GM12878 (cell line): Measurements from ENCODE around the gene ASPHD1. TPM values are rescaled to one million over a fixed set of nuclear protein-coding genes. Genes with fewer than 3 reads are reported as not detected.
A peak's percentile ranks its signal among the peaks of the same experiment; 100 is the strongest.

Experiments used
- CHD2 ChIP-seq: IDR thresholded peaks from 2 replicates; pipeline ENCODE4 v1.6.1; 2011; ENCODE audit warnings: low read depth, low read length, improper control_type of control experiment, borderline replicate concordance
- CREB1 ChIP-seq: IDR thresholded peaks from 2 replicates; pipeline ENCODE4 v1.6.1; 2012; ENCODE audit warnings: low read depth, mild to moderate bottlenecking, inconsistent platforms
- FOXK2 ChIP-seq: fragments of 450-650 bp; IDR thresholded peaks from 2 replicates; pipeline ENCODE4 v1.6.1; 2017; ENCODE audit warnings: mild to moderate bottlenecking, moderate library complexity
- JUNB ChIP-seq: IDR thresholded peaks from 2 replicates; pipeline ENCODE4 v1.6.1; 2016; ENCODE audit warnings: antibody characterized with exemption, mild to moderate bottlenecking
- KLF5 ChIP-seq: fragments of 450-650 bp; IDR thresholded peaks from 2 replicates; pipeline ENCODE4 v1.6.1; 2014; ENCODE audit warnings: mild to moderate bottlenecking; ENCODE audit not compliant: partially characterized antibody
- NR2C1 ChIP-seq: fragments of 450-650 bp; IDR thresholded peaks from 2 replicates; pipeline ENCODE4 v1.6.1; 2017; ENCODE audit warnings: antibody characterized with exemption, mild to moderate bottlenecking, moderate library complexity
- NR2C2 ChIP-seq: IDR thresholded peaks from 2 replicates; pipeline ENCODE4 v1.6.1; 2011; ENCODE audit warnings: borderline replicate concordance, low read depth; ENCODE audit not compliant: control insufficient read depth, insufficient read length
- NR2F1 ChIP-seq: fragments of 450-650 bp; conservative IDR thresholded peaks from 2 replicates; pipeline ENCODE4 v1.6.1; 2017; ENCODE audit warnings: mild to moderate bottlenecking
- PAX5 ChIP-seq: IDR thresholded peaks from 2 replicates; pipeline ENCODE4 v1.6.1; 2011; ENCODE audit warnings: low read depth, low read length, borderline replicate concordance
- POLR2AphosphoS2 ChIP-seq: IDR thresholded peaks from 2 replicates; pipeline ENCODE4 v1.6.1; 2011; ENCODE audit warnings: low read depth, mild to moderate bottlenecking, low read length, improper control_type of control experiment, moderate library complexity
- RELA ChIP-seq: fragments of 450-650 bp; IDR thresholded peaks from 2 replicates; pipeline ENCODE4 v1.8.0; 2014; ENCODE audit warnings: borderline replicate concordance; ENCODE audit not compliant: partially characterized antibody
- RUNX3 ChIP-seq: IDR thresholded peaks from 2 replicates; pipeline ENCODE4 v1.6.1; 2012; ENCODE audit warnings: low read length, inconsistent platforms
- SMAD5 ChIP-seq: IDR thresholded peaks from 2 replicates; pipeline ENCODE4 v1.6.1; 2016; ENCODE audit warnings: antibody characterized with exemption, low read depth
- TAF1 ChIP-seq: IDR thresholded peaks from 2 replicates; pipeline ENCODE4 v1.6.1; 2011; ENCODE audit warnings: mild to moderate bottlenecking, low read depth, low read length, borderline replicate concordance
- TCF12 ChIP-seq: IDR thresholded peaks from 2 replicates; pipeline ENCODE4 v1.6.1; 2011; ENCODE audit warnings: low read depth, mild to moderate bottlenecking, low read length
- ZZZ3 ChIP-seq: IDR thresholded peaks from 2 replicates; pipeline ENCODE4 v1.6.1; 2011; ENCODE audit warnings: low read depth; ENCODE audit not compliant: control insufficient read depth, insufficient read length
- polyA plus RNA-seq, 11 experiments: library from polyadenylated mRNA; depleted of rRNA in 4 of 11; unstranded in 6 of 11; stranded (reverse) in 5 of 11; fragments of >200 nt; fragmentation: Nextera tagmentation in 4 of 11; fragmentation: Illumina TruSeq in 1 of 11; extraction: Ambion mirVana in 4 of 11; extraction: Trizol in 1 of 11; gene quantifications; 1 replicate in 1 of 11; 2 replicates in 10 of 11; pipeline versions ENCODE4 v1.2.1 to v1.2.3, GENCODE V29; 2011 to 2016; ENCODE audit warnings: inconsistent platforms in 2 of 11, missing spikeins in 2 of 11, low read depth in 1 of 11
- total RNA-seq, 4 experiments: library from RNA; depleted of rRNA in 3 of 4; stranded (reverse); fragments of >200 nt in 3 of 4; fragmentation: Illumina TruSeq in 1 of 4; extraction: Trizol in 1 of 4; gene quantifications; 2 replicates each; pipeline versions ENCODE4 v1.2.1 to v1.2.3, GENCODE V29; 2013 to 2021
- TF ChIP-seq, protein P1 (sequence below): IDR thresholded peaks from 2 replicates; pipeline ENCODE4 v1.6.1; 2011; ENCODE audit warnings: borderline replicate concordance, low read depth, mild to moderate bottlenecking, moderate library complexity, low read length; ENCODE audit not compliant: insufficient read depth, poor library complexity, severe bottlenecking
- TF ChIP-seq, protein P2 (sequence below): fragments of 450-650 bp; IDR thresholded peaks from 2 replicates; pipeline ENCODE4 v1.6.1; 2017; ENCODE audit warnings: mild to moderate bottlenecking
- TF ChIP-seq, protein P3 (sequence below): fragments of 450-650 bp; IDR thresholded peaks from 2 replicates; pipeline ENCODE4 v1.6.1; 2017; ENCODE audit warnings: mild to moderate bottlenecking, moderate library complexity
- TF ChIP-seq, protein P4 (sequence below): fragments of 450-650 bp; IDR thresholded peaks from 2 replicates; pipeline ENCODE4 v1.6.1; 2018; ENCODE audit warnings: borderline replicate concordance, mild to moderate bottlenecking; ENCODE audit not compliant: partially characterized antibody

Gene ASPHD1
- total and polyA plus RNA-seq, 10 of the 15 experiments (the other 5 are each of a cell fraction or from before 2014, with no cell fraction given): not detected

GRCh38 chr16:29925781-29926710 is 25.8 kb downstream of the ASPHD1 start, which contains the start of gene KCTD13 (continued):
- TF ChIP-seq, protein P1, sequence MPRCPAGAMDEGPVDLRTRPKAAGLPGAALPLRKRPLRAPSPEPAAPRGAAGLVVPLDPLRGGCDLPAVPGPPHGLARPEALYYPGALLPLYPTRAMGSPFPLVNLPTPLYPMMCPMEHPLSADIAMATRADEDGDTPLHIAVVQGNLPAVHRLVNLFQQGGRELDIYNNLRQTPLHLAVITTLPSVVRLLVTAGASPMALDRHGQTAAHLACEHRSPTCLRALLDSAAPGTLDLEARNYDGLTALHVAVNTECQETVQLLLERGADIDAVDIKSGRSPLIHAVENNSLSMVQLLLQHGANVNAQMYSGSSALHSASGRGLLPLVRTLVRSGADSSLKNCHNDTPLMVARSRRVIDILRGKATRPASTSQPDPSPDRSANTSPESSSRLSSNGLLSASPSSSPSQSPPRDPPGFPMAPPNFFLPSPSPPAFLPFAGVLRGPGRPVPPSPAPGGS: no peak
- TF ChIP-seq CREB1 (no peak), NR2F1 (peak; percentile 90), JUNB (no peak), TCF12 (0 out of 2 replicates have a peak, but pooled peaks have one; percentile 7), PAX5 (peak; percentile 52; the same call in 1 of the 2 replicates), POLR2AphosphoS2 (peak; percentile 94), RELA (no peak), SMAD5 (peak; percentile 83), TAF1 (peak; percentile 71; the same call in 1 of the 2 replicates), CHD2 (no peak), RUNX3 (peak; percentile 51), KLF5 (peak; percentile 47), ZZZ3 (no peak), FOXK2 (no peak), NR2C2 (no peak), NR2C1 (peak; percentile 27; the same call in 1 of the 2 replicates)
- TF ChIP-seq, protein P2, sequence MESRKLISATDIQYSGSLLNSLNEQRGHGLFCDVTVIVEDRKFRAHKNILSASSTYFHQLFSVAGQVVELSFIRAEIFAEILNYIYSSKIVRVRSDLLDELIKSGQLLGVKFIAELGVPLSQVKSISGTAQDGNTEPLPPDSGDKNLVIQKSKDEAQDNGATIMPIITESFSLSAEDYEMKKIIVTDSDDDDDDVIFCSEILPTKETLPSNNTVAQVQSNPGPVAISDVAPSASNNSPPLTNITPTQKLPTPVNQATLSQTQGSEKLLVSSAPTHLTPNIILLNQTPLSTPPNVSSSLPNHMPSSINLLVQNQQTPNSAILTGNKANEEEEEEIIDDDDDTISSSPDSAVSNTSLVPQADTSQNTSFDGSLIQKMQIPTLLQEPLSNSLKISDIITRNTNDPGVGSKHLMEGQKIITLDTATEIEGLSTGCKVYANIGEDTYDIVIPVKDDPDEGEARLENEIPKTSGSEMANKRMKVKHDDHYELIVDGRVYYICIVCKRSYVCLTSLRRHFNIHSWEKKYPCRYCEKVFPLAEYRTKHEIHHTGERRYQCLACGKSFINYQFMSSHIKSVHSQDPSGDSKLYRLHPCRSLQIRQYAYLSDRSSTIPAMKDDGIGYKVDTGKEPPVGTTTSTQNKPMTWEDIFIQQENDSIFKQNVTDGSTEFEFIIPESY: no peak
- TF ChIP-seq, protein P3, sequence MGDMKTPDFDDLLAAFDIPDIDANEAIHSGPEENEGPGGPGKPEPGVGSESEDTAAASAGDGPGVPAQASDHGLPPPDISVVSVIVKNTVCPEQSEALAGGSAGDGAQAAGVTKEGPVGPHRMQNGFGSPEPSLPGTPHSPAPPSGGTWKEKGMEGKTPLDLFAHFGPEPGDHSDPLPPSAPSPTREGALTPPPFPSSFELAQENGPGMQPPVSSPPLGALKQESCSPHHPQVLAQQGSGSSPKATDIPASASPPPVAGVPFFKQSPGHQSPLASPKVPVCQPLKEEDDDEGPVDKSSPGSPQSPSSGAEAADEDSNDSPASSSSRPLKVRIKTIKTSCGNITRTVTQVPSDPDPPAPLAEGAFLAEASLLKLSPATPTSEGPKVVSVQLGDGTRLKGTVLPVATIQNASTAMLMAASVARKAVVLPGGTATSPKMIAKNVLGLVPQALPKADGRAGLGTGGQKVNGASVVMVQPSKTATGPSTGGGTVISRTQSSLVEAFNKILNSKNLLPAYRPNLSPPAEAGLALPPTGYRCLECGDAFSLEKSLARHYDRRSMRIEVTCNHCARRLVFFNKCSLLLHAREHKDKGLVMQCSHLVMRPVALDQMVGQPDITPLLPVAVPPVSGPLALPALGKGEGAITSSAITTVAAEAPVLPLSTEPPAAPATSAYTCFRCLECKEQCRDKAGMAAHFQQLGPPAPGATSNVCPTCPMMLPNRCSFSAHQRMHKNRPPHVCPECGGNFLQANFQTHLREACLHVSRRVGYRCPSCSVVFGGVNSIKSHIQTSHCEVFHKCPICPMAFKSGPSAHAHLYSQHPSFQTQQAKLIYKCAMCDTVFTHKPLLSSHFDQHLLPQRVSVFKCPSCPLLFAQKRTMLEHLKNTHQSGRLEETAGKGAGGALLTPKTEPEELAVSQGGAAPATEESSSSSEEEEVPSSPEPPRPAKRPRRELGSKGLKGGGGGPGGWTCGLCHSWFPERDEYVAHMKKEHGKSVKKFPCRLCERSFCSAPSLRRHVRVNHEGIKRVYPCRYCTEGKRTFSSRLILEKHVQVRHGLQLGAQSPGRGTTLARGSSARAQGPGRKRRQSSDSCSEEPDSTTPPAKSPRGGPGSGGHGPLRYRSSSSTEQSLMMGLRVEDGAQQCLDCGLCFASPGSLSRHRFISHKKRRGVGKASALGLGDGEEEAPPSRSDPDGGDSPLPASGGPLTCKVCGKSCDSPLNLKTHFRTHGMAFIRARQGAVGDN: peak; percentile 86
- TF ChIP-seq, protein P4, sequence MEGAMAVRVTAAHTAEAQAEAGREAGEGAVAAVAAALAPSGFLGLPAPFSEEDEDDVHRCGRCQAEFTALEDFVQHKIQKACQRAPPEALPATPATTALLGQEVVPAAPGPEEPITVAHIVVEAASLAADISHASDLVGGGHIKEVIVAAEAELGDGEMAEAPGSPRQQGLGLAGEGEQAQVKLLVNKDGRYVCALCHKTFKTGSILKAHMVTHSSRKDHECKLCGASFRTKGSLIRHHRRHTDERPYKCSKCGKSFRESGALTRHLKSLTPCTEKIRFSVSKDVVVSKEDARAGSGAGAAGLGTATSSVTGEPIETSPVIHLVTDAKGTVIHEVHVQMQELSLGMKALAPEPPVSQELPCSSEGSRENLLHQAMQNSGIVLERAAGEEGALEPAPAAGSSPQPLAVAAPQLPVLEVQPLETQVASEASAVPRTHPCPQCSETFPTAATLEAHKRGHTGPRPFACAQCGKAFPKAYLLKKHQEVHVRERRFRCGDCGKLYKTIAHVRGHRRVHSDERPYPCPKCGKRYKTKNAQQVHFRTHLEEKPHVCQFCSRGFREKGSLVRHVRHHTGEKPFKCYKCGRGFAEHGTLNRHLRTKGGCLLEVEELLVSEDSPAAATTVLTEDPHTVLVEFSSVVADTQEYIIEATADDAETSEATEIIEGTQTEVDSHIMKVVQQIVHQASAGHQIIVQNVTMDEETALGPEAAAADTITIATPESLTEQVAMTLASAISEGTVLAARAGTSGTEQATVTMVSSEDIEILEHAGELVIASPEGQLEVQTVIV: peak; percentile 68
